ENCODE measurements around the gene WNT9A. TPM values are rescaled to one million over a fixed set of nuclear protein-coding genes. Genes with fewer than 3 reads are reported as not detected.

WNT9A gene
- total and polyA plus RNA-seq, 9 of the 15 experiments (the other 6 are each of a cell fraction or from before 2014, with no cell fraction given): 0.04 to 0.17 (median 0.10) TPM; not detected in 4

DNA sequence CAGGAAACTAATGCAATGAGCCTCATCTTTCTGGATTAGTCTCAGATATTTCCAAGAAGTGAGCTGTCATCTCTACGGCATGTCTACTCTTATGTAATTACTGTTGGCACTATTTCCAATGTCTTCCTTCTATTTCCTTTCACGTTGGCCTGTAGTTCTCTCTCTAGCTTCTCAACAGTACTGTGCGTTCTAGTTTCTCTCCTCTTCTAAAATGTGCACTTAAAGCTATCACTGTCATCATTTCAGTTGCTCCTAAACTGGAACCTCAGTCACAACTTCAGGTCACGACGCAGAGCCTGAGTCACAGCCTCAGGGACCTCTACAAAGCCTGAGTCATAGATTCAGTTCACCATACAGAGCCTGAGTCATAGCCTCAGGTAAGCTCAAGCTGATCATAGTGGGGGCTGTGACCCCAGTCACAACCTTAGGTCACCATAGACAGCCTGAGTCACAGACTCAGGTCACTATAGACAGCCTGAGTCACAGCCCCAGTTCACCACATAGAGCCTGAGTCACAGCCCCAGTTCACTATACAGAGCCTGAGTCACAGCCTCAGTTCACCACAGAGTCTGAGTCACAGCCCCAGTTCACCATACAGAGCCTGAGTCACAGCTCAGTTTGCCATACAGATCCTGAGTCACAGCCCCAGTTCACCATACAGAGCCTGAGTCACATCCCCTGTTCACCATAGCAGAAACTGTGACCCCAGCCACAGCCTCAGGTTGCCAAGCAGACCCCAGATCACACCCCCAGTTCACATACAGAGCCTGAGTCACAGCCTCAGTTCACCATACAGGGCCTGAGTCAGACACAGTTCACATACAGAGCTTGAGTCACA lies 13.0 kb downstream of the WNT9A start:
- H3K4me3 ChIP-seq: no peak overlapping the region
- H3K9me3 ChIP-seq (replicated peaks; ENCODE audit: control insufficient read depth, insufficient read depth, low read depth, low read length): no peaks in the 10 kb centered on the region; the same call in 1 of the 2 replicates
- intact Hi-C loops (cut with micrococcal nuclease) (no loop called here), in situ Hi-C loops (cut with MboI) (loop anchor here (10.0 kb wide), 1 partner anchor 170 kb away; no protein-coding TSS in a partner anchor)
- DNase-seq (ENCODE audit: extremely low read depth in 1 of 4, low spot score in 3 of 4): peak in 3 of 4 experiments; percentile 28 to 50 (median 43)
- WGBS (ENCODE audit: insufficient coverage, low coverage, missing lambda C conversion rate): 1% methylated on average over 5 of the region's 5 CpGs
- no peak for FAIRE-seq
- H3K4me1 ChIP-seq (replicated peaks in 1 of 2; ENCODE audit: control insufficient read depth in 2 of 2, insufficient read depth in 2 of 2, low read length in 2 of 2): peaks cover 0 to 17% of the 10 kb centered on the region in 2 experiments; a peak in 2 of 5 replicates
- no peaks in the 10 kb centered on the region; the same call in 1 of the 2 replicates for H4K20me1 ChIP-seq (replicated peaks; ENCODE audit: control insufficient read depth, insufficient read depth, low read length)
- BruUV-seq (replicated peaks): no TSS peak
- peaks cover 55 to 71% of the 10 kb centered on the region in 2 experiments; a peak in 4 of 5 replicates for H3K27me3 ChIP-seq (ENCODE audit: control insufficient read depth in 2 of 2, insufficient read depth in 2 of 2, low read length in 2 of 2)
- no peak overlapping the region for H3K4me2 ChIP-seq (ENCODE audit: insufficient read depth, low read length)
- peak; percentile 58 for ATAC-seq
- H3K9ac ChIP-seq (ENCODE audit: insufficient read depth in 1 of 2, low read depth in 2 of 2, low read length in 2 of 2): no peak overlapping the region
- ChIA-PET POLR2A (interaction anchor here (0.8 kb wide), 1 partner anchor 19 kb away, joined by 3 read pairs; no protein-coding TSS in a partner anchor), CTCF (ENCODE audit: low intra/inter-chr PET ratio) (no interaction called here)
- H3K9me1 ChIP-seq (ENCODE audit: control insufficient read depth, insufficient read depth, low read length): no peaks in the 10 kb centered on the region
- H3K27ac ChIP-seq (ENCODE audit: extremely low read depth, low read depth, low read length): no peak overlapping the region
- no peaks in the 10 kb centered on the region for H3K36me3 ChIP-seq (ENCODE audit: control insufficient read depth, insufficient read depth, low read length)
- H3K79me2 ChIP-seq (ENCODE audit: control insufficient read depth, insufficient read depth, low read length): no peaks in the 10 kb centered on the region
- no peak overlapping the region for H2AFZ ChIP-seq (ENCODE audit: low read depth, low read length)
- TF ChIP-seq NR1H2 (CRISPR knock-in tag; IDR thresholded peaks at IDR 0.05): no peak
- TF ChIP-seq ZNF24 (IDR thresholded peaks at IDR 0.05): 0 out of 2 replicates have a peak, but pooled peaks have one; percentile 22
- TF ChIP-seq FOS (IDR thresholded peaks at IDR 0.05; ENCODE audit: extremely low read depth, insufficient read length): peak; percentile 1
- TF ChIP-seq JUN (IDR thresholded peaks at IDR 0.05; ENCODE audit: borderline replicate concordance, low read depth, low read length): peak; percentile 77
- peak; percentile 98 for TF ChIP-seq JUN (CRISPR knock-in tag; IDR thresholded peaks at IDR 0.05; ENCODE audit: borderline replicate concordance)
- TF ChIP-seq KLF1 (tag; IDR thresholded peaks at IDR 0.05): no peak
- no peak for TF ChIP-seq SRSF3 (IDR thresholded peaks at IDR 0.05; ENCODE audit: insufficient read depth, low read length)
- TF ChIP-seq MAX (CRISPR knock-in tag; IDR thresholded peaks at IDR 0.05): peak; percentile 57
- TF ChIP-seq CBX3 (IDR thresholded peaks at IDR 0.05; ENCODE audit: borderline replicate concordance in 1 of 2, low read length in 2 of 2): 0 out of 3 replicates have a peak, but pooled peaks of 1 of the 2 experiments have one; percentile 8
- no peak for TF ChIP-seq ZNF764 (CRISPR knock-in tag; IDR thresholded peaks at IDR 0.05; ENCODE audit: low read depth)
- peak; percentile 75; the same call in 1 of the 2 replicates for TF ChIP-seq ZKSCAN1 (IDR thresholded peaks at IDR 0.05; ENCODE audit: low read depth, low read length)
- TF ChIP-seq TCF7L2 (IDR thresholded peaks at IDR 0.05; ENCODE audit: low read depth, low read length): no peak
- peak; percentile 91 for TF ChIP-seq ATF3 (IDR thresholded peaks at IDR 0.05)
- peak; percentile 93 for TF ChIP-seq ATF3 (CRISPR knock-in tag; conservative IDR thresholded peaks at IDR 0.05)
- peak; percentile 93 for TF ChIP-seq FOSL1 (tag; conservative IDR thresholded peaks at IDR 0.05)
- TF ChIP-seq, protein P1, sequence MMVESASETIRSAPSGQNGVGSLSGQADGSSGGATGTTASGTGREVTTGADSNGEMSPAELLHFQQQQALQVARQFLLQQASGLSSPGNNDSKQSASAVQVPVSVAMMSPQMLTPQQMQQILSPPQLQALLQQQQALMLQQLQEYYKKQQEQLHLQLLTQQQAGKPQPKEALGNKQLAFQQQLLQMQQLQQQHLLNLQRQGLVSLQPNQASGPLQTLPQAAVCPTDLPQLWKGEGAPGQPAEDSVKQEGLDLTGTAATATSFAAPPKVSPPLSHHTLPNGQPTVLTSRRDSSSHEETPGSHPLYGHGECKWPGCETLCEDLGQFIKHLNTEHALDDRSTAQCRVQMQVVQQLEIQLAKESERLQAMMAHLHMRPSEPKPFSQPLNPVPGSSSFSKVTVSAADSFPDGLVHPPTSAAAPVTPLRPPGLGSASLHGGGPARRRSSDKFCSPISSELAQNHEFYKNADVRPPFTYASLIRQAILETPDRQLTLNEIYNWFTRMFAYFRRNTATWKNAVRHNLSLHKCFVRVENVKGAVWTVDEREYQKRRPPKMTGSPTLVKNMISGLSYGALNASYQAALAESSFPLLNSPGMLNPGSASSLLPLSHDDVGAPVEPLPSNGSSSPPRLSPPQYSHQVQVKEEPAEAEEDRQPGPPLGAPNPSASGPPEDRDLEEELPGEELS (CRISPR knock-in tag; IDR thresholded peaks at IDR 0.05; ENCODE audit: borderline replicate concordance): no peak
